MM.1S (cell line): Measurements from ENCODE around the gene ANKRD30B.

ENCODE experiments used
- CTCF ChIP-seq: fragments of 300-600 bp; sonication (generic); IDR thresholded peaks from 2 replicates; pipeline ENCODE4 v1.5.1; 2016; ENCODE audit warnings: antibody characterized with exemption, low read length, mixed read lengths
- EZH2 ChIP-seq: fragments of 300-600 bp; sonication (generic); optimal IDR thresholded peaks from 2 replicates; pipeline ENCODE3; 2017; ENCODE audit warnings: low read depth, mild to moderate bottlenecking, antibody characterized with exemption, low read length, mixed read lengths
- EZH2phosphoT487 ChIP-seq: fragments of 300-600 bp; sonication (generic); IDR thresholded peaks from 2 replicates; pipeline ENCODE4 v1.6.1; 2018; ENCODE audit warnings: antibody characterized with exemption, low read length

GRCh38 chr18:14769381-14769780 is 21.4 kb downstream of the ANKRD30B start:
- no peak for TF ChIP-seq CTCF
- no peak for TF ChIP-seq EZH2
- TF ChIP-seq EZH2phosphoT487 = no peak
